GM20431 (cell line): ENCODE data around the gene ADGRV1.
"Not testable (repeated sequence)": the region's sequence is repeated elsewhere in the genome, so short reads cannot be mapped to it uniquely, and the experiment has no call there.

Experiments used
- in situ Hi-C: fragments of 300-500 bp; cut with MseI, MboI; formaldehyde crosslinking; loops from one replicate; pipeline ENCODE4 v1.15.0; 2020; ENCODE audit warnings: low sequenced_read_pairs; ENCODE audit not compliant: unreplicated experiment

ADGRV1 gene

DNA sequence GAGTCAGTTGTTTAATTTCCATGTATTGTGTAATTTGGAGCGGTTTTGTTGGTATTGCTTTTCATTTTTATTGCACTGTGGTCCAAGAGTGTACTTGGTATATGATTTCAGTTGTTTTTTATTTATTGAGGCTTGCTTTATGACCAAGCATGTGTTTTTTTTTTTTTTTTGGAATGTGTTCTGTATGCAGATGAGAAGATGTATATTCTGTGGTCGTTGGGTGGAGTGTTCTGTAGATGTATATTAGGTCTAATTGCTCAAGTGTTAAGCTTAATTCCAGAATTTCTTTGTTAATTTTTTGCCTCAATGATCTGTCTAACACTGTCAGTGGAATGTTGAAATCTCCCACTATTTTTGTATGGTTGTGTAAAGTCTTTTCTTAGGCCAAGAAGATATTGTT lies 23.4 kb downstream of the ADGRV1 start:
- in situ Hi-C loops: no loop called here

DNA sequence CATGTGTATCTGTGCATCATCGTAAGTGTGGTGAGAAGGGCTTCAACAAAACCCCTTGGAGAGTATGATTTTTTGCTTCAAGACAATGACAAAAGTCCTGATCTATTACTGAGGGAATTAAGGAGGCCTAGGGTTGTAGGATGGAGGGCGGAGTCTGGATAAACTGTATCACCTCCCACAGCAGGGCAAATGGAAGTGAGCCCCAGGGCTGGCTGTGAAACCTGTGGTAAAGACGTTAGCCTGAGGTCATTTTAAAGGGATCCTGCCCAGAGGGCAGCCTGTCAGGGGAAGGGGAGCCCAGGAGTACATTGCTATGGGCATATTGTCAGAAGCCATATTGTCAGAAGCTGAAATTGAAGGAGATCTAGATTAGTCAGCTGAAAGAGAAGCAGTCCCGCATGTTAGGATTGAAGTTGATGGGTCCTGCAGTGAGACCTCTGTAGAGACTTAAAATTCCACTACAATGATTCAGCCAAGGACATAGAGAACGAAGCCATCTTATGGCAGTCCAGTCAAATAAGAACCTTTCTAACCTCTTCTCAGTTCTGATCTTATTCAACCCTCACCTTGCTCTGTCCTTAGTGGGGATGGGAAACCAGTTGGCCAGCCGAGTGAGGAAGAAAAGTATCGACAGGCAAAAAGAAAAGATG lies 26.9 kb downstream of the ADGRV1 start:
- in situ Hi-C loops: no loop called here

DNA sequence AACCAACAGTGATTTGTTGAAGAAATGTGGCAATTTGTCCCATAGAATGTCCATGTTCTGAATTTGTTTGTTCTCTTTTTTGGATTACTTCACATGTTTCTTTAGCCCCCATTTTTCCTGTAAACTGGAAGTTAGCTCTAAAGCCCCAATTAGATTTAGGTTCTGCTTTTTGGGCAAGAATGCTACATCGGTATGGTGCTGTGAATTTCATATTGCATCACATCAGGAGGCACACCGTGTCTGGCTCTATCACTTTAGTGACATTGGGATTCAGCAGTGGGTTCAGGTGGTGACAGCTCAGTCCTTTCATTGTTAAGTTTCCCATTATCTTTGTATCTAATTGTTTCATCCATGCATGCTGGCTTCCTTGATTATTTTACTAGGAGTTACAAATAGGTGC lies 27.9 kb downstream of the ADGRV1 start:
- in situ Hi-C loops: no loop called here

DNA sequence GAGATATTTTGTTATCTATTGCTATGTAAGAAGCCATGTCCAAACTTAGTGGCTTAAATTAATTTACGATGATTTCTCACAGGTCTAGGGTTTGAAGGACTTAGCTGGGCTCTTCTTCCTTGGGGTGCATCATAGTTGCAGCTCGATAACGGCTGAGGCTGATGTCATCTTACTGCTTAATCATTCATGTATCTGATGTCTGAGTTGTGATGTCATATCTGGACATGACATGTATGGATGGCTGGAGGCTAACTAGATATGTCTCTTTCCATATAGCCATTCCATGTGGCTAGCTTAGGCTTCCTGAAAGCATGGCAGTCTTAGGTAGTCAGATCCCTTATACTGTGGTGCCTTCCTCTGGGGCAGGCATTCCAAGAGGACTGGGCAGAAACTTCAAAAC lies 31.6 kb downstream of the ADGRV1 start:
- in situ Hi-C loops: no loop called here

DNA sequence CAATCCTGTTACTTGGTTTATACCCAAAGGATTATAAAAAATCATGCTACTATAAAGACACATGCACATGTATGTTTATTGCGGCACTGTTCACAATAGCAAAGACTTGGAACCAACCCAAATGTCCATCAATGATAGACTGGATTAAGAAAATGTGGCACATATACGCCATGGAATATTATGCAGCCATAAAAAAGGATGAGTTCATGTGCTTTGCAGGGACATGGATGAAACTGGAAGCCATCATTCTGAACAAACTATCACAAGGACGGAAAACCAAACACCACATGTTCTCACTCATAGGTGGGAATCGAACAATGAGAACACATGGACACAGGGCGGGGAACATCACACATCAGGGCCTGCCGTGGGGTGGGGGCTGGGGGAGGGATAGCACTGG lies 34.5 kb downstream of the ADGRV1 start:
- in situ Hi-C loops: not testable (repeated sequence)

DNA sequence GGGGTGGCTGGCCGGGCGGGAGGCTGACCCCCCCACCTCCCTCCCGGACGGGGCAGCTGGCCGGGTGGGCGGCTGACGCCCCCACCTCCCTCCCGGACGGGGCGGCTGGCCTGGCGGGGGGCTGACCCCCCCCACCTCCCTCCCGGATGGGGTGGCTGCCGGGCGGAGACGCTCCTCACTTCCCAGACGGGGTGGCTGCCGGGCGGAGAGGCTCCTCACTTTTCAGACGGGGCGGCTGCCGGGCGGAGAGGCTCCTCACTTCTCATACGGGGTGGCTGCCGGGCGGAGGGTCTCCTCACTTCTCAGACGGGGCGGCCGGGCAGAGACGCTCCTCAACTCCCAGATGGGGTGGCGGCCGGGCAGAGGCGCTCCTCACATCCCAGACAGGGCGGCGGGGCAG lies 37.2 kb downstream of the ADGRV1 start:
- in situ Hi-C loops: not testable (repeated sequence)

DNA sequence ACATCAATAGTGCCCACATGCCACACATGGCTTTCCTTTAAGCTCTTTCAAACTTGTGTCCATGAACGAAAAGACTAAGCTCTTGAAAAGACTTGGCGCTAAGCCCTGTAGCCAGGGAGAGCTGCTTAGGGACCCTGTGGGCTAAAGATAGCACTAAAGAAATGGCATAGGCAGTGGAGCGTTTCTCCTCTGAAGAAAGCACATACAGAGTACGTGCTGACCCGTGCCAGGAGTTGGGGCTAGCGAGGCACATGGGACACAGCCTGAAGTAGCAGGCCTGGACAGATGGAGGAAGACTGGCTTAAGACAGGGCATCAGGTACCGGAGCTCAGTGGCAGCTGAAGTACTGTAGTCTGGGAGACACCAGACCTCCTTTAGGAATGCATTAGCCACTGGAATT lies 39.7 kb downstream of the ADGRV1 start:
- in situ Hi-C loops: no loop called here

DNA sequence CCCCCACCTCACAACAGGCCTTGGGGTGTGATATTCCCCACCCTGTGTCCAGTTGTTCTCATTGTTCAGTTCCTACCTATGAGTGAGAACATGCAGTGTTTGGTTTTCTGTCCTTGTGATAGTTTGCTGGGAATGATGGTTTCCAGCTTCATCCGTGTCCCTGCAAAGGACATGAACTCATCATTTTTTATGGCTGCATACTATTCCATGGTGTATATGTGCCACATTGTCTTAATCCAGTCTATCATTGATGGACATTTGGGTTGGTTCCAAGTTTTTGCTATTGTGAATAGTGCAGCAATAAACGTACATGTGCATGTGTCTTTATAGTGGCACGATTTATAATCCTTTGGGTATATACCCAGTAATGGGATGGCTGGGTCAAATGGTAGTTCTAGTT lies 41.7 kb downstream of the ADGRV1 start:
- in situ Hi-C loops: not testable (repeated sequence)

DNA sequence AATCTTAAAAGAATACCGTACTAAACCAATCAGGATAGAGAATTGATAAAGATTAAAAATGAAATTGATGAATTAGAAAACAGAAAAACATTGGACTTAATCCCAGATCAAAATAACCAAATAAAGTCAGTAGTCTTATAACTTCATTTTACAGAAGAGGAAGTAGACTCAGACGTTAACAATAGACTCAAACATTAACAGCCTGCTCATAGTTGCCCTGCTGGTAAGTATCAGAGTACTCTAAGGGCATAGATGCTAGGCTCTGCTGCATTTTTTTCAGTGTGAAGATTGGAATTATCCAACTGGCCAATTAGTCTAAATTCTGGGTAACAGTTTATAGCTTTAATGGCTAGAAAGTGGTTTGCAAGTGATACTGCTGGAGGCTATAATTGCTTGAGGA lies 42.9 kb downstream of the ADGRV1 start:
- in situ Hi-C loops: no loop called here

DNA sequence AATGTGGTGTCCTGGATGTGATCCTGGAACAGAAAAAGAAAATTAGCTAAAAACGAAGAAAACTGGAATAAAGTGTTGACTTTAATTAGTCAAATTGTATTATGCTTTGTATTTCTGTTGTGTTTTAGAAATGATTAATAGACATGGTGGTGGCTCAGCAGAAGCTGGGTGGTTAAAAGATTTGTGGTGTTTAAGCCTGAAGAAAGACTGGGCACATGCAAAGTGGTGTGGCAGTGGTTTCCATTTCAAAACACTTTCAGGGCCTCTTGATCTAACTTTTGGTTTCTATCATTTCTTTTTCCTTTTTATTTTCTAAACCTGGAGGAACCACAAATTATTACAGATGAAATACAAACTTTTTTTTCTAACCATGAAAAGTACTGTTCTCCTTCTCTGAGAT lies 44.1 kb downstream of the ADGRV1 start:
- in situ Hi-C loops: no loop called here

DNA sequence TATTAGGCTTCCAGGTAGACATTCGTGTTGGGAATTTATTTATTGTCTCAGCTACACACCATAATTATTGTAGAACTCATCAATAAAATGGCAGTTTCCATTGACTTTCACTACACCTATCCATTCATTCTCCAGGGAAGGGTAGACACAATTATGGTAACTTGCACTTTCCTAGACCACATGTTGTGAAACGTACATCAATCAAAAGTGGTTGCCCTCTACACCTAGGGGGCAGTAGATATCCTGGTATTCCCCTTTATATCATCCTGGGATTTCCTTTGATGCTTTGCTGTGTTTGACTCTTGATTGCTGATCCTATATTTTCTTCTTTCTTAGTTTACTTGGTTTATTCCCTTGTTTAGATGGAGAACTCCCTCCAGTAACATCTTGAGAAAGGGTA lies 47.9 kb downstream of the ADGRV1 start:
- in situ Hi-C loops: no loop called here

DNA sequence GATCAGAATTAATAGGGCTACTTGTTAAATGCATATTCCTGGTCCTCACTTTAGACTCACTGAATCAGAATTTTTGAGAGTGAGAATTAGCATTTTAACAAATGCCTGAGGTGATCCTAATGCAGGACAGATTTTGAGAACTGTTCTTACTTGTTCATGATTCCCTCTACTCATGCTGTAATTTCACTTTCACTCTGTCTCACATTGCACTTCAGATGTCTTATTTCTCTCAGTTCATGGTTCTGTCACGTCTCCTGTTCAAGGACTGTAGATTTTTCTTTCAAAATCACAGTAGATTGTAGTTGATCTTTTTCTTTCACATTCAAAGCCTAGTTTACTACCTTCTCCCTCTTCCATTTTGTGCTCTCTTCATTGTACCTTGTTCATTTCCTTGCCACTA lies 54.3 kb downstream of the ADGRV1 start:
- in situ Hi-C loops: no loop called here

DNA sequence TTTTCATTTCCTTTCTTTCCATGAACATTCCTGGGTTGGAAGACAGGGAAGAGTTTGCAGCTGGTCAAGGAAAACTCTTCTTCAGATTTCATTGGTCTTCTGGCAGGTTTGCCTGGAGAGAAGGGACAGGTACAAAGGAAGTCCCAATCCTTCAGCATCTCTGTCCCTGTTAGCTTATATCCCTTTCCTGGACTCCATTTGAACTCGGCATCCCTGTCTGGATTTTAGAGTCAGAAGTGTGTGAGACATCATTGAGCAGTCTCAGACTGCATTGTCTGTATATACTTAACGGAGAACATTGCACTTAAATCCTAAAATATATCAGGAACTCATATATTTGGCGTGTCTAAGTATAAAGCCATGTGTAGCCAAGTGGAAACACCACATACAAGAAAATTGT lies 54.9 kb downstream of the ADGRV1 start:
- in situ Hi-C loops: no loop called here

DNA sequence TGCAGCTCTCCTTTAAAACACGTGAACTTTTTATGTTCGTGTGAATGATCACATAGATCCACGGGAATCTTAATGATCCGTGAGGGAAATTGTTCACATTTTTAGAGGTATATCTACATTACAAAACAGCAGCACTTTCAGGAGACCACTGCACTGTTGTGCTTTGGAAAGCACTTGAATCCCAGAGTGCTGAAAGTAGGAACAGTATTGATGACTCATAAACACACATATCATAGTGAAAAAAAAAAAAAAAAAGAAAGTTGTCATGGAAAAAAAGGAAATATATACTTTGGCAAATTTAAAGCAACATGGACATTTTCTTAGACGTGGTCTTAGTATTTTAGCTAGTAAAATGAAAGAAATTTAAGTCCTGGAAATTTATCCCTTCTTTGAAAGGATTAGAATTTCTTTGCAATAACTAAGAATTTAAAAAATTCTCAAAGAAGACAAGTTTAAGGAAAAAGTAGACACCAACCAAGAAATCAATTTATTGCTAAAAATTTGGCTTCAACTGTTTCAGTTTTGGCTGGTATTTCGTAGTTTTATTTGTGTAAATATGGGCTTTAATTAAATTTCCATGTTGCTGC lies 55.4 kb downstream of the ADGRV1 start:
- in situ Hi-C loops: no loop called here

DNA sequence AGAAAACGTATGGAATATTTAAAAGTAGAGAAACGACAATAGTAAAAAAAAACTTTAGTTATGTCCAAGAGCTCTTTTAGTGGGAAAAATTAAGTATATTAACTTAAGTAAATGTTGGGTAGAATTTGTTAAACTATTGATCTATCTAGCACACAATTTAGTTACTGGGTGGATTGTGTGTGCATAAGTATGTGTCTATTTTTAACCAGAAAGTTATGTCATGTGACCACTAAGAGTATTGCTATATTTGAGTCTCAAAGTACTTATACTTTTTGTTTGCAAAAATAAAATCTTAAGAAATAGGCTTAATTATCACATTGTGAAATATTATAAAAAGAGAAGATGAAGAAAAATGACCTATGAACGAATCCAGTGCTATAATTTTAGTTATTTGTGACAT lies 56.8 kb downstream of the ADGRV1 start:
- in situ Hi-C loops: no loop called here

DNA sequence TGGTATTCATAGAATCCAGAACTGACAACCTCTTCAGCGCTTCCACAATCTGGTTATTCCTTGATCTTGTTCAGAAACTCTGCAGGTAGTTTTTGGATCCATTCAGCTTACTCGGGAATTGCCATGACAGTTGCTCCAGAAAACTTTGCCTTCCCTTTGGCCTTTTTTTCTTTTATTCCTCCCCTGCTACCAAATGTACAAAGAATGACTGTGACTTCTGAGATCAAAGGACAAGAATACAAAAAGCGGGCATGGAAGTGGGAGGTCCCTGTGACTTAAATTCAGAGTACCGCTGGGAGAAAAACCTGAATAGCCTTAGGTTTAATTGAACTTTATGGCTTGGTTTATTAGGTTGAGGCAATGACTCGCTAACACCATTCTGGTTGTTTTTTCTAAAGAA lies 59.5 kb downstream of the ADGRV1 start:
- in situ Hi-C loops: no loop called here

DNA sequence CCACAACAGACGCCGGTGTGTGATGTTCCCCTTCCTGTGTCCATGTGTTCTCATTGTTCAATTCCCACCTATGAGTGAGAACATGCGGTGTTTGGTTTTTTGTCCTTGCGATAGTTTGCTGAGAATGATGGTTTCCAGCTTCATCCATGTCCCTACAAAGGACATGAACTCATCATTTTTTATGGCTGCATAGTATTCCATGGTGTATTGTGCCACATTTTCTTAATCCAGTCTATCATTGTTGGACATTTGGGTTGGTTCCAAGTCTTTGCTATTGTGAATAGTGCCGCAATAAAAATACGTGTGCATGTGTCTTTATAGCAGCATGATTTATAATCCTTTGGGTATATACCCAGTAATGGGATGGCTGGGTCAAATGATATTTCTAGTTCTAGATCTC lies 61.2 kb downstream of the ADGRV1 start:
- in situ Hi-C loops: not testable (repeated sequence)

DNA sequence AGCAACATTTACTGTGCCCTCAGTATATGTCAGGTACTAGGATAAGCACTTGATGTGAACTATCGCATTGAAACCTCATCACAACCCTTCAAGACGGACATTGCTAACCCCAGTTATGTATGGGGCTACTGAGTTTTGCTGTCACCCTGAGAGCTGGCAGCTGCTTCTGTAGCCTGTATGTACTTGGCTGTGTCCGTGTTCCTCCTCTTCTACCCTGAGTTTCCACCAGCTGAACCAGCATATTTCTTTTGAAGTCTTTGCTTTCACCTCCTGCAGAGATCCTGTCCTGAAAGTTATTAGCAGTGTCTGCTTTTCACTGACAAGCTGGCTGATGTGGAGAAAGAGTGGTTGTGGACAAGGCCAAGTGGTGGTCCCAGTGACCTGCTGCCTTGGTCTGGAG lies 63.3 kb downstream of the ADGRV1 start:
- in situ Hi-C loops: no loop called here

DNA sequence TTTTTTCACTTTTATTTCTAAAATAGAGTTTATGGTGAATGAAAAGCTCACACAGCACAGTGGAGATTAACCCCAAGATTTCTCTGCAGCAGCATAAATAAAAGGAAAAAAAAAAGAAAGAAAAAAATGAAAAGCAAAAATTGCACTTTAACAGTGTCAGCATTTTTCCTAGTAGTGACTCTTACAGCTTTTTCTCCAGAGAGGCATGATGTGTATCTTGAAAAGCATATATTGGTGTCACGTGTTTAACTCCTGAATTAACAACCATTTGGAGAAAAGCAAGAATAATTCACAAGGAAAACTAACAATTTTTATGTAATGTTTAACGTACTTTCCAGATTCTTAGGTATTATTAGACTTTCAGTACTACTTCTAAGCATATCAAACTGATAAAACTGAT lies 67.9 kb downstream of the ADGRV1 start:
- in situ Hi-C loops: no loop called here

DNA sequence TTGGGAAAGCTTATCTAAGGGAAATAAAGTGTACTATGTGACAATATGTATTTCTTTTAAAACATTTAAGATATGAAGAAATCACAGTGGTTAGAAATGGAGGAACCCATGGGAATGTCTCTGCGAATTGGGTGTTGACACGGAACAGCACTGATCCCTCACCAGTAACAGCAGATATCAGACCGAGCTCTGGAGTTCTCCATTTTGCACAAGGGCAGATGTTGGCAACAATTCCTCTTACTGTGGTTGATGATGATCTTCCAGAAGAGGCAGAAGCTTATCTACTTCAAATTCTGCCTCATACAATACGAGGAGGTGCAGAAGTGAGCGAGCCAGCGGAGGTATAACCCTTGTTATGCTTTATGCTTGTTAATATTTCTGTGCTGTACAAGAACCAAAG lies 69.9 kb downstream of the ADGRV1 start:
- in situ Hi-C loops: no loop called here

DNA sequence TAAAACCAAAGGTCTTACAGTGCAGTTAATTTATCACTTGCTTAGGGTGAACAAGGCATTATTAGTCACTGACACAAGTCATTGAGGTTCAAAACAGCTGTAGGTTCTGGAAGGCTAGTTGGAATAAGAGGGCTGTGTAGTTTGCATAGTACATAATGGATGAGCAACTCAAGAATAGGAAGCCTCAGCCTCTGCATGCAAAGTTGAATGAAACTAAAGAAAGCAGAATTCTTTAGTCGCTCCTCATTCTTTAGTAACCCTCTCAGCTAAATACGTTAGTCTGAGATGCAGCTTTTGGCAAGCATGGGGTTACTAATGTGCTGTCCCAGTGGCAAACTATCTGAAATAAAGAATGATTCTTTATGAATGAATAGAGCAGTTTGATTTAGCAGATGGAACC lies 74.2 kb downstream of the ADGRV1 start:
- in situ Hi-C loops: no loop called here

DNA sequence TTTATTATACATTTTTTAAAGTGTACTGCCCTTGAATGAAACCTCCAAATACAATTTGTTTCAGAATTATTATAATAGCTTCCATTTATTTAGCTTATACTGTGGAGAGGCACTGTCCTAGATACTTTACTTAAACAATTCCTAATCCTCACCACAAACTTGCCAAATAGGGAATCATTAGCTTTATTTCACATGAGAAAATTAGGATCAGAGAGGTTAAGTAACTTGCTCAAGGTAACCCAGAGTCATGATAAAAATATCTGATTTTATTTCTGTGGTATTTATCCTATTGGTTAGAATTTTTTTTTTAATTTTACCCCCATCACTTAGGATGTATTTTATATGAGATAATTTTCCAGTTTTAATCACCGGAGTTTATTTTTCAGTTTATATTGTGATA lies 78.4 kb downstream of the ADGRV1 start:
- in situ Hi-C loops: no loop called here
